SH-SY5Y (cell line): ENCODE measurements around the gene OR5K2.

Experiments used
- GATA2 ChIP-seq: IDR thresholded peaks from 2 replicates; pipeline ENCODE4 v1.6.1; 2011; ENCODE audit warnings: mild to moderate bottlenecking, low read depth, low read length
- GATA3 ChIP-seq: IDR thresholded peaks from 2 replicates; pipeline ENCODE4 v1.6.1; 2011; ENCODE audit warnings: low read depth, mild to moderate bottlenecking, low read length, moderate library complexity

- no peak for TF ChIP-seq GATA3
- no peak for TF ChIP-seq GATA2
These were observed 47.8 kb upstream of the OR5K2 start for GRCh38 chr3:98449606-98450193.
